Smooth muscle cell (in vitro differentiated cells): ENCODE data around the gene MRPL41. TPM values are rescaled to one million over a fixed set of nuclear protein-coding genes. Genes with fewer than 3 reads are reported as not detected.
"Not testable (repeated sequence)": the region's sequence is repeated elsewhere in the genome, so short reads cannot be mapped to it uniquely, and the experiment has no call there.

ENCODE experiments used
- DNase-seq: peaks from one replicate; lab custom pipeline; 2025; ENCODE audit not compliant: unreplicated experiment; lab: John Stamatoyannopoulos, UW
- H2AFZ ChIP-seq: fragments of 200-600 bp; sonication (generic); 2 replicates; pipeline ENCODE4 v1.6.0; 2016; ENCODE audit warnings: antibody characterized with exemption, low read depth, mild to moderate bottlenecking
- H3F3A ChIP-seq: fragments of 200-600 bp; sonication (generic); 2 replicates; pipeline ENCODE4 v1.6.0; 2017; ENCODE audit warnings: antibody characterized with exemption, low read depth
- H3K27ac ChIP-seq: fragments of 200-600 bp; sonication (generic); 2 replicates; pipeline ENCODE4 v1.5.1; 2016; ENCODE audit warnings: low read depth, mild to moderate bottlenecking
- H3K27me3 ChIP-seq: fragments of 200-600 bp; sonication (generic); 2 replicates; pipeline ENCODE4 v1.6.1; 2016; ENCODE audit warnings: low read depth, mild to moderate bottlenecking
- H3K36me3 ChIP-seq: fragments of 200-600 bp; sonication (generic); 2 replicates; pipeline ENCODE4 v1.5.1; 2016; ENCODE audit warnings: low read depth
- H3K4me1 ChIP-seq: fragments of 200-600 bp; sonication (generic); 2 replicates; pipeline ENCODE4 v1.5.1; 2016; ENCODE audit warnings: low read depth
- H3K4me2 ChIP-seq: fragments of 200-600 bp; sonication (generic); 2 replicates; pipeline ENCODE4 v1.6.0; 2016; ENCODE audit warnings: mild to moderate bottlenecking
- H3K4me3 ChIP-seq: fragments of 200-600 bp; sonication (generic); 2 replicates; pipeline ENCODE4 v1.5.1; 2016; ENCODE audit warnings: mild to moderate bottlenecking
- H3K79me2 ChIP-seq: fragments of 200-600 bp; sonication (generic); 2 replicates; pipeline ENCODE4 v1.6.0; 2016; ENCODE audit warnings: low read depth, mild to moderate bottlenecking
- H3K9ac ChIP-seq: fragments of 200-600 bp; sonication (generic); 2 replicates; pipeline ENCODE4 v1.6.0; 2016; ENCODE audit warnings: low read depth
- H3K9me3 ChIP-seq: fragments of 200-600 bp; sonication (generic); replicated peaks from 2 replicates; pipeline ENCODE4 v1.5.1; 2016; ENCODE audit warnings: low read depth
- H4K20me1 ChIP-seq: fragments of 200-600 bp; sonication (generic); 2 replicates; pipeline ENCODE4 v1.6.0; 2016; ENCODE audit warnings: low read depth
- CTCF ChIP-seq: fragments of 200-600 bp; sonication (generic); IDR thresholded peaks from 2 replicates; pipeline ENCODE4 v1.5.1; 2017; ENCODE audit warnings: borderline replicate concordance, mild to moderate bottlenecking, antibody characterized with exemption; ENCODE audit not compliant: insufficient read depth, poor library complexity, severe bottlenecking
- WGBS: methylation state at CpG from one replicate; pipeline ENCODE4 v1.1.7; 2016; ENCODE audit warnings: low lambda C conversion rate; 5-methylcytosine and 5-hydroxymethylcytosine counted together
- polyA plus RNA-seq: library from polyadenylated mRNA; unstranded; fragments of >200 nt; fragmentation: Nextera tagmentation; extraction: Ambion mirVana; gene quantifications from 2 replicates; pipeline ENCODE4 v1.2.1, GENCODE V29; 2016
- total RNA-seq: library from RNA; depleted of rRNA; stranded (reverse); fragments of >200 nt; gene quantifications from 2 replicates; pipeline ENCODE4 v1.2.3, GENCODE V29; 2014

MRPL41 gene
- total and polyA plus RNA-seq, 2 experiments from 2014 or later, result 33.5 to 85.7 TPM

- H3K27ac ChIP-seq, result no peak overlapping the region
- H3K4me3 ChIP-seq, result no peak overlapping the region
- H4K20me1 ChIP-seq, result no peaks in the 10 kb centered on the region
- no peaks in the 10 kb centered on the region for H3K79me2 ChIP-seq
- WGBS, result 94% methylated on average over 25 of the region's 25 CpGs
- no peak overlapping the region for H2AFZ ChIP-seq
- H3K36me3 ChIP-seq, result no peaks in the 10 kb centered on the region
- no peak overlapping the region for H3K9ac ChIP-seq
- no peak for TF ChIP-seq CTCF
- H3K4me1 ChIP-seq, result no peaks in the 10 kb centered on the region
- no peaks in the 10 kb centered on the region for H3K9me3 ChIP-seq
- no peaks in the 10 kb centered on the region for H3F3A ChIP-seq
- no peak overlapping the region for H3K4me2 ChIP-seq
- H3K27me3 ChIP-seq, result no peaks in the 10 kb centered on the region
- DNase-seq, result no peak
These were observed 39.8 kb upstream of the MRPL41 start for GRCh38 chr9:137511758-137512463.

GRCh38 chr9:137513136-137513535, 38.5 kb upstream of the MRPL41 start:
- H3F3A ChIP-seq, H3K4me1 ChIP-seq, H3K27me3 ChIP-seq, H3K36me3 ChIP-seq, H3K4me3 ChIP-seq, DNase-seq, H3K9ac ChIP-seq, H4K20me1 ChIP-seq, H2AFZ ChIP-seq, H3K27ac ChIP-seq, H3K9me3 ChIP-seq, H3K79me2 ChIP-seq, H3K4me2 ChIP-seq: not testable (repeated sequence)
- WGBS, result 94% methylated on average over 5 of the region's 5 CpGs

GRCh38 chr9:137513801-137514570, 37.7 kb upstream of the MRPL41 start:
- not testable (repeated sequence) for H3K79me2 ChIP-seq, H2AFZ ChIP-seq, H3K36me3 ChIP-seq, H3F3A ChIP-seq, H3K9me3 ChIP-seq, H4K20me1 ChIP-seq, H3K4me2 ChIP-seq, H3K9ac ChIP-seq, H3K27ac ChIP-seq, DNase-seq, H3K4me3 ChIP-seq, H3K4me1 ChIP-seq, H3K27me3 ChIP-seq
- WGBS, result 91% methylated on average over 32 of the region's 42 CpGs

- Histone ChIP-seq H3K9ac (no peak overlapping the region), H3K4me1 (no peaks in the 10 kb centered on the region), H4K20me1 (no peaks in the 10 kb centered on the region), H3F3A (no peaks in the 10 kb centered on the region), H3K27me3 (no peaks in the 10 kb centered on the region), H3K4me2 (no peak overlapping the region), H3K27ac (no peak overlapping the region), H3K9me3 (no peaks in the 10 kb centered on the region), H3K79me2 (no peaks in the 10 kb centered on the region), H2AFZ (no peak overlapping the region), H3K36me3 (no peaks in the 10 kb centered on the region), H3K4me3 (no peak overlapping the region)
- no peak for TF ChIP-seq CTCF
- no peak for DNase-seq
- 98% methylated on average over 20 of the region's 30 CpGs for WGBS
These were observed 36.9 kb upstream of the MRPL41 start for GRCh38 chr9:137514691-137515337.
